Liver (tissue), 9 donors: Measurements from ENCODE around the gene LDHD. TPM values are rescaled to one million over a fixed set of nuclear protein-coding genes. Genes with fewer than 3 reads are reported as not detected.

Experiments
- DNase-seq: peaks from one replicate; pipeline ENCODE4 v3.0.0-alpha.2; 2017; ENCODE audit warnings: low spot score
- H3K27ac ChIP-seq, 2 donors: one replicate each; pipeline ENCODE4 v1.7.0; 2013; ENCODE audit warnings: inconsistent platforms in 2 of 2, low read length in 2 of 2, control low read depth in 1 of 2, low read depth in 1 of 2, mild to moderate bottlenecking in 1 of 2
- H3K27me3 ChIP-seq, 4 donors: one replicate each; pipeline versions ENCODE4 v1.6.1 to v1.7.0; 2013; ENCODE audit warnings: low read length in 3 of 4, inconsistent platforms in 1 of 4, mild to moderate bottlenecking in 1 of 4, moderate library complexity in 1 of 4; ENCODE audit not compliant: control insufficient read depth in 4 of 4, insufficient read depth in 4 of 4
- H3K36me3 ChIP-seq, 4 donors: one replicate each; pipeline versions ENCODE4 v1.6.1 to v1.7.0; 2013; ENCODE audit warnings: low read length in 3 of 4, mild to moderate bottlenecking in 3 of 4, low read depth in 1 of 4, moderate library complexity in 1 of 4; ENCODE audit not compliant: control insufficient read depth in 4 of 4, insufficient read depth in 3 of 4
- H3K4me1 ChIP-seq, 4 donors: one replicate each; pipeline versions ENCODE4 v1.6.1 to v1.7.0; 2013; ENCODE audit warnings: low read length in 3 of 4, mild to moderate bottlenecking in 3 of 4, moderate library complexity in 1 of 4; ENCODE audit not compliant: control insufficient read depth in 4 of 4, insufficient read depth in 4 of 4
- H3K4me3 ChIP-seq, 3 donors: one replicate each; pipeline versions ENCODE4 v1.6.1 to v1.7.0; 2013; ENCODE audit warnings: low read length in 3 of 3, control low read depth in 1 of 3, low read depth in 1 of 3, mild to moderate bottlenecking in 1 of 3
- H3K9ac ChIP-seq, 2 donors: one replicate each; pipeline ENCODE4 v1.7.0; 2013; ENCODE audit warnings: low read length in 2 of 2, mild to moderate bottlenecking in 2 of 2, moderate library complexity in 2 of 2, control low read depth in 1 of 2, low read depth in 1 of 2
- H3K9me3 ChIP-seq, 4 donors: one replicate each; pipeline versions ENCODE4 v1.6.1 to v1.7.0; 2013; ENCODE audit warnings: low read length in 3 of 4; ENCODE audit not compliant: control insufficient read depth in 4 of 4
- EGR1 ChIP-seq, 2 donors: IDR thresholded peaks; 2 replicates each; pipeline ENCODE4 v1.6.1; 2016 to 2018; ENCODE audit warnings: antibody characterized with exemption in 2 of 2, low read depth in 2 of 2
- FOXA1 ChIP-seq: IDR thresholded peaks from 2 replicates; pipeline ENCODE4 v1.6.1; 2016; ENCODE audit warnings: antibody characterized with exemption
- FOXA2 ChIP-seq: IDR thresholded peaks from 2 replicates; pipeline ENCODE4 v1.6.1; 2016; ENCODE audit warnings: antibody characterized with exemption
- GABPA ChIP-seq, 2 donors: IDR thresholded peaks in 1 of 2; conservative IDR thresholded peaks in 1 of 2; 2 replicates each; pipeline ENCODE4 v1.6.1; 2016; ENCODE audit warnings: antibody characterized with exemption in 2 of 2, mild to moderate bottlenecking in 1 of 2, moderate library complexity in 1 of 2
- HNF4A ChIP-seq, 2 donors: conservative IDR thresholded peaks; 2 replicates each; pipeline ENCODE4 v1.6.1; 2016; ENCODE audit warnings: antibody characterized with exemption in 2 of 2, mild to moderate bottlenecking in 2 of 2
- HNF4G ChIP-seq: IDR thresholded peaks from 2 replicates; pipeline ENCODE4 v1.6.1; 2016; ENCODE audit warnings: antibody characterized with exemption
- JUND ChIP-seq, 2 donors: IDR thresholded peaks; 2 replicates each; pipeline ENCODE4 v1.6.1; 2016; ENCODE audit warnings: antibody characterized with exemption in 2 of 2
- MAX ChIP-seq: IDR thresholded peaks from 2 replicates; pipeline ENCODE4 v1.6.1; 2016; ENCODE audit warnings: antibody characterized with exemption
- NR2F2 ChIP-seq: IDR thresholded peaks from 2 replicates; pipeline ENCODE4 v1.6.1; 2016; ENCODE audit warnings: antibody characterized with exemption
- RAD21 ChIP-seq, 2 donors: IDR thresholded peaks; 2 replicates each; pipeline ENCODE4 v1.6.1; 2016; ENCODE audit warnings: antibody characterized with exemption in 2 of 2, mild to moderate bottlenecking in 2 of 2
- RXRA ChIP-seq, 2 donors: IDR thresholded peaks; 2 replicates each; pipeline ENCODE4 v1.6.1; 2017 to 2018; ENCODE audit warnings: antibody characterized with exemption in 2 of 2, mild to moderate bottlenecking in 1 of 2
- SP1 ChIP-seq: IDR thresholded peaks from 2 replicates; pipeline ENCODE4 v1.6.1; 2018; ENCODE audit warnings: antibody characterized with exemption, mild to moderate bottlenecking
- TAF1 ChIP-seq: conservative IDR thresholded peaks from 2 replicates; pipeline ENCODE4 v1.6.1; 2016; ENCODE audit warnings: antibody characterized with exemption, mild to moderate bottlenecking
- YY1 ChIP-seq: IDR thresholded peaks from 2 replicates; pipeline ENCODE4 v1.6.1; 2016; ENCODE audit warnings: antibody characterized with exemption, mild to moderate bottlenecking
- WGBS: extraction: QIAGEN DNeasy Blood & Tissue Kit; methylation state at CpG from one replicate; pipeline ENCODE4 v1.1.7; 2013; 5-methylcytosine and 5-hydroxymethylcytosine counted together
- polyA plus RNA-seq, 2 donors: library from polyadenylated mRNA; stranded (reverse) in 1 of 2; unstranded in 1 of 2; fragments of 200-250 nt in 1 of 2; fragments of >200 nt in 1 of 2; fragmentation: Nextera tagmentation in 1 of 2; extraction: Ambion mirVana in 1 of 2; gene quantifications; one replicate each; pipeline versions ENCODE4 v1.2.1 to v1.2.3, GENCODE V29; 2013 to 2015
- total RNA-seq, 2 donors: library from RNA; depleted of rRNA; stranded (reverse); fragments of >200 nt; gene quantifications; one replicate each; pipeline ENCODE4 v1.2.3, GENCODE V29; 2014
- TF ChIP-seq, protein P1 (sequence below): IDR thresholded peaks from 2 replicates; pipeline ENCODE4 v1.6.1; 2016; ENCODE audit warnings: antibody characterized with exemption
- TF ChIP-seq, protein P2 (sequence below): IDR thresholded peaks from 2 replicates; pipeline ENCODE4 v1.6.1; 2016; ENCODE audit warnings: antibody characterized with exemption, mild to moderate bottlenecking
- TF ChIP-seq, protein P3 (sequence below): IDR thresholded peaks from 2 replicates; pipeline ENCODE4 v1.6.1; 2016; ENCODE audit warnings: antibody characterized with exemption
- donor health status: healthy.
- donor health status: healthy.
- donor health status: healthy.
- donor health status: healthy.
- donor health status: healthy.

Gene LDHD
- total and polyA plus RNA-seq, 4 donors = 27.7 to 84.1 (median 76.3) TPM

- WGBS = 89% methylated on average over 10 of the region's 10 CpGs
- no peak overlapping the region for H3K27ac ChIP-seq
- DNase-seq = no peak
Measured at GRCh38 chr16:75068085-75069031, 48.2 kb downstream of the LDHD start.

GRCh38 chr16:75066861-75067447 is 49.6 kb downstream of the LDHD start:
- Histone ChIP-seq H3K27ac (no peak overlapping the region), H3K36me3 (no peaks in the 10 kb centered on the region), H3K27me3 (no peaks in the 10 kb centered on the region), H3K9ac (no peak overlapping the region), H3K4me1 (peaks cover 16 to 49% (median 34%) of the 10 kb centered on the region in 4 donors), H3K9me3 (no peaks in the 10 kb centered on the region), H3K4me3 (no peak overlapping the region)
- 96% methylated on average over 6 of the region's 6 CpGs for WGBS
- DNase-seq = no peak
- no peak for TF ChIP-seq YY1
- TF ChIP-seq RXRA (IDR thresholded peaks at IDR 0.05) = no peak
- TF ChIP-seq, protein P1, sequence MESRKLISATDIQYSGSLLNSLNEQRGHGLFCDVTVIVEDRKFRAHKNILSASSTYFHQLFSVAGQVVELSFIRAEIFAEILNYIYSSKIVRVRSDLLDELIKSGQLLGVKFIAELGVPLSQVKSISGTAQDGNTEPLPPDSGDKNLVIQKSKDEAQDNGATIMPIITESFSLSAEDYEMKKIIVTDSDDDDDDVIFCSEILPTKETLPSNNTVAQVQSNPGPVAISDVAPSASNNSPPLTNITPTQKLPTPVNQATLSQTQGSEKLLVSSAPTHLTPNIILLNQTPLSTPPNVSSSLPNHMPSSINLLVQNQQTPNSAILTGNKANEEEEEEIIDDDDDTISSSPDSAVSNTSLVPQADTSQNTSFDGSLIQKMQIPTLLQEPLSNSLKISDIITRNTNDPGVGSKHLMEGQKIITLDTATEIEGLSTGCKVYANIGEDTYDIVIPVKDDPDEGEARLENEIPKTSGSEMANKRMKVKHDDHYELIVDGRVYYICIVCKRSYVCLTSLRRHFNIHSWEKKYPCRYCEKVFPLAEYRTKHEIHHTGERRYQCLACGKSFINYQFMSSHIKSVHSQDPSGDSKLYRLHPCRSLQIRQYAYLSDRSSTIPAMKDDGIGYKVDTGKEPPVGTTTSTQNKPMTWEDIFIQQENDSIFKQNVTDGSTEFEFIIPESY = no peak
- TF ChIP-seq FOXA2 = no peak
- no peak for TF ChIP-seq TAF1
- TF ChIP-seq NR2F2 = no peak
- no peak for TF ChIP-seq SP1
- no peak for TF ChIP-seq GABPA (IDR thresholded peaks at IDR 0.05 in 1 of 2, conservative IDR thresholded peaks at IDR 0.05 in 1 of 2)
- no peak for TF ChIP-seq RAD21 (IDR thresholded peaks at IDR 0.05)
- no peak for TF ChIP-seq MAX
- TF ChIP-seq HNF4G = no peak

More at GRCh38 chr16:75068085-75069031, 48.2 kb downstream of the LDHD start:
- no peak overlapping the region for H3K9ac ChIP-seq
- no peak for TF ChIP-seq HNF4A (conservative IDR thresholded peaks at IDR 0.05)
- TF ChIP-seq RAD21 (IDR thresholded peaks at IDR 0.05) = no peak
- no peak for TF ChIP-seq FOXA2
- no peak for TF ChIP-seq SP1
- no peak for TF ChIP-seq FOXA1
- TF ChIP-seq, protein P2, sequence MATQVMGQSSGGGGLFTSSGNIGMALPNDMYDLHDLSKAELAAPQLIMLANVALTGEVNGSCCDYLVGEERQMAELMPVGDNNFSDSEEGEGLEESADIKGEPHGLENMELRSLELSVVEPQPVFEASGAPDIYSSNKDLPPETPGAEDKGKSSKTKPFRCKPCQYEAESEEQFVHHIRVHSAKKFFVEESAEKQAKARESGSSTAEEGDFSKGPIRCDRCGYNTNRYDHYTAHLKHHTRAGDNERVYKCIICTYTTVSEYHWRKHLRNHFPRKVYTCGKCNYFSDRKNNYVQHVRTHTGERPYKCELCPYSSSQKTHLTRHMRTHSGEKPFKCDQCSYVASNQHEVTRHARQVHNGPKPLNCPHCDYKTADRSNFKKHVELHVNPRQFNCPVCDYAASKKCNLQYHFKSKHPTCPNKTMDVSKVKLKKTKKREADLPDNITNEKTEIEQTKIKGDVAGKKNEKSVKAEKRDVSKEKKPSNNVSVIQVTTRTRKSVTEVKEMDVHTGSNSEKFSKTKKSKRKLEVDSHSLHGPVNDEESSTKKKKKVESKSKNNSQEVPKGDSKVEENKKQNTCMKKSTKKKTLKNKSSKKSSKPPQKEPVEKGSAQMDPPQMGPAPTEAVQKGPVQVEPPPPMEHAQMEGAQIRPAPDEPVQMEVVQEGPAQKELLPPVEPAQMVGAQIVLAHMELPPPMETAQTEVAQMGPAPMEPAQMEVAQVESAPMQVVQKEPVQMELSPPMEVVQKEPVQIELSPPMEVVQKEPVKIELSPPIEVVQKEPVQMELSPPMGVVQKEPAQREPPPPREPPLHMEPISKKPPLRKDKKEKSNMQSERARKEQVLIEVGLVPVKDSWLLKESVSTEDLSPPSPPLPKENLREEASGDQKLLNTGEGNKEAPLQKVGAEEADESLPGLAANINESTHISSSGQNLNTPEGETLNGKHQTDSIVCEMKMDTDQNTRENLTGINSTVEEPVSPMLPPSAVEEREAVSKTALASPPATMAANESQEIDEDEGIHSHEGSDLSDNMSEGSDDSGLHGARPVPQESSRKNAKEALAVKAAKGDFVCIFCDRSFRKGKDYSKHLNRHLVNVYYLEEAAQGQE = no peak
- TF ChIP-seq EGR1 (IDR thresholded peaks at IDR 0.05; ENCODE audit: low read depth in 2 of 2) = no peak
- TF ChIP-seq YY1 = no peak
- TF ChIP-seq, protein P3, sequence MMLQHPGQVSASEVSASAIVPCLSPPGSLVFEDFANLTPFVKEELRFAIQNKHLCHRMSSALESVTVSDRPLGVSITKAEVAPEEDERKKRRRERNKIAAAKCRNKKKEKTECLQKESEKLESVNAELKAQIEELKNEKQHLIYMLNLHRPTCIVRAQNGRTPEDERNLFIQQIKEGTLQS = no peak
- no peak for TF ChIP-seq NR2F2
- no peak for TF ChIP-seq JUND (IDR thresholded peaks at IDR 0.05)
- no peak for TF ChIP-seq TAF1
- no peaks in the 10 kb centered on the region for H3K9me3 ChIP-seq
- H3K27me3 ChIP-seq = no peaks in the 10 kb centered on the region
- no peaks in the 10 kb centered on the region for H3K36me3 ChIP-seq
- peaks cover 10 to 43% (median 28%) of the 10 kb centered on the region in 4 donors for H3K4me1 ChIP-seq
- no peak overlapping the region for H3K4me3 ChIP-seq
